OCI-LY1 (cell line): ENCODE measurements around the gene WDR31.

ENCODE experiments used
- H2AFZ ChIP-seq: fragments of 200-600 bp; sonication (generic), shearing (Covaris generic); 2 replicates; pipeline ENCODE4 v1.6.0; 2014; ENCODE audit warnings: antibody characterized with exemption, mild to moderate bottlenecking, low read length
- H3F3A ChIP-seq: fragments of 200-600 bp; sonication (generic), shearing (Covaris generic); 2 replicates; pipeline ENCODE4 v1.6.0; 2014; ENCODE audit warnings: mild to moderate bottlenecking, antibody characterized with exemption, low read length, moderate library complexity; ENCODE audit not compliant: insufficient read depth
- H3K27ac ChIP-seq: fragments of 200-600 bp; sonication (generic); 2 replicates; pipeline ENCODE4 v1.5.1; 2014; ENCODE audit warnings: low read length, mixed run types, mild to moderate bottlenecking, low read depth; ENCODE audit not compliant: poor library complexity, severe bottlenecking
- H3K27me3 ChIP-seq: fragments of 200-600 bp; sonication (generic); 2 replicates; pipeline ENCODE4 v1.6.0; 2014; ENCODE audit warnings: antibody characterized with exemption, mild to moderate bottlenecking, low read length, moderate library complexity; ENCODE audit not compliant: insufficient read depth
- H3K36me3 ChIP-seq: fragments of 200-600 bp; sonication (generic); 2 replicates; pipeline ENCODE4 v1.6.1; 2014; ENCODE audit warnings: mild to moderate bottlenecking, antibody characterized with exemption, low read length, moderate library complexity, mixed read lengths; ENCODE audit not compliant: insufficient read depth
- H3K4me1 ChIP-seq: fragments of 200-600 bp; sonication (generic); 2 replicates; pipeline ENCODE4 v1.5.1; 2014; ENCODE audit warnings: mild to moderate bottlenecking, low read length, moderate library complexity; ENCODE audit not compliant: insufficient read depth, severe bottlenecking
- H3K4me2 ChIP-seq: fragments of 200-600 bp; sonication (generic), shearing (Covaris generic); 2 replicates; pipeline ENCODE4 v1.6.1; 2014; ENCODE audit warnings: low read length
- H3K4me3 ChIP-seq: fragments of 200-600 bp; sonication (generic); 2 replicates; pipeline ENCODE4 v1.5.1; 2014; ENCODE audit warnings: low read length, low read depth, mild to moderate bottlenecking, mixed read lengths; ENCODE audit not compliant: poor library complexity, severe bottlenecking
- H3K79me2 ChIP-seq: fragments of 200-600 bp; shearing (Covaris generic); 2 replicates; pipeline ENCODE4 v1.6.1; 2016; ENCODE audit warnings: mixed run types, low read length, mixed read lengths; ENCODE audit not compliant: insufficient read depth
- H3K9ac ChIP-seq: fragments of 200-600 bp; sonication (generic), shearing (Covaris generic); 2 replicates; pipeline ENCODE4 v1.6.1; 2014; ENCODE audit warnings: mild to moderate bottlenecking, low read length, mixed read lengths
- H3K9me2 ChIP-seq: fragments of 200-600 bp; sonication (generic), shearing (Covaris generic); 2 replicates; pipeline ENCODE4 v1.6.1; 2014; ENCODE audit warnings: low read depth, mild to moderate bottlenecking, low read length, mixed read lengths
- H3K9me3 ChIP-seq: fragments of 200-600 bp; shearing (Covaris generic); 2 replicates; pipeline ENCODE4 v1.6.1; 2014; ENCODE audit warnings: low read length, mixed read lengths
- H4K20me1 ChIP-seq: fragments of 200-600 bp; sonication (generic), shearing (Covaris generic); 2 replicates; pipeline ENCODE4 v1.6.0; 2016; ENCODE audit warnings: mild to moderate bottlenecking, low read length; ENCODE audit not compliant: insufficient read depth
- EZH2 ChIP-seq: fragments of 200-600 bp; sonication (generic), shearing (Covaris generic); IDR thresholded peaks from 2 replicates; pipeline ENCODE4 v1.8.0; 2017; ENCODE audit warnings: borderline replicate concordance, mixed run types, mild to moderate bottlenecking, antibody characterized with exemption, low read length, moderate library complexity, mixed read lengths
- TF ChIP-seq, protein P1 (sequence below): fragments of 200-600 bp; sonication (generic), shearing (Covaris generic); IDR thresholded peaks from 2 replicates; pipeline ENCODE4 v1.5.1; 2017; ENCODE audit warnings: mild to moderate bottlenecking, antibody characterized with exemption, low read length, moderate library complexity, mixed read lengths

The WDR31 gene

DNA sequence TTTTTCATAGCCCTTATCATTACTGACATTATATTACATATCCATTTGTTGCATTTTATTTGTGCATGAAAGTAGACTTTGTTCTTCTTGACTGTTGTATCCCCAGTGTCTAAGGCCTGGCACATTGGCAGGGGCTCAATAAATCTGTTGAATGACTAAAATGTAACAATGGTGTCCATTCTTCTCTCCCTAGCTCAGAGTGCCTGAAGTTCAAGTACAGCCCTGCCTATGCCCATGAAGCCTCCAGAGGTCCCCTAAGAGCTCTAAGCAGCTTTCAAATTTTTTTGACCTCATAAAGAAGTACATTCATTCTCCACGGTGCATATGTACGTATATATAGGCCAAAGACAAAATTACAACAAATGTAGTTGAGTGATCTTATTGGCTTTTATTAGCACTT lies 5.1 kb upstream of the WDR31 start:
- no peaks in the 10 kb centered on the region for H3K27me3 ChIP-seq
- H3K4me3 ChIP-seq: no peak overlapping the region
- no peak overlapping the region for H3K9ac ChIP-seq
- H3F3A ChIP-seq: 0 out of 2 replicates have a peak, but pooled peaks cover 7% of the 10 kb centered on the region
- no peaks in the 10 kb centered on the region for H3K9me2 ChIP-seq
- no peak overlapping the region for H2AFZ ChIP-seq
- H3K4me1 ChIP-seq: peaks cover 49% of the 10 kb centered on the region
- H3K79me2 ChIP-seq: no peaks in the 10 kb centered on the region
- H3K27ac ChIP-seq: peak overlapping the region; percentile 28
- H4K20me1 ChIP-seq: no peaks in the 10 kb centered on the region
- TF ChIP-seq, protein P1, sequence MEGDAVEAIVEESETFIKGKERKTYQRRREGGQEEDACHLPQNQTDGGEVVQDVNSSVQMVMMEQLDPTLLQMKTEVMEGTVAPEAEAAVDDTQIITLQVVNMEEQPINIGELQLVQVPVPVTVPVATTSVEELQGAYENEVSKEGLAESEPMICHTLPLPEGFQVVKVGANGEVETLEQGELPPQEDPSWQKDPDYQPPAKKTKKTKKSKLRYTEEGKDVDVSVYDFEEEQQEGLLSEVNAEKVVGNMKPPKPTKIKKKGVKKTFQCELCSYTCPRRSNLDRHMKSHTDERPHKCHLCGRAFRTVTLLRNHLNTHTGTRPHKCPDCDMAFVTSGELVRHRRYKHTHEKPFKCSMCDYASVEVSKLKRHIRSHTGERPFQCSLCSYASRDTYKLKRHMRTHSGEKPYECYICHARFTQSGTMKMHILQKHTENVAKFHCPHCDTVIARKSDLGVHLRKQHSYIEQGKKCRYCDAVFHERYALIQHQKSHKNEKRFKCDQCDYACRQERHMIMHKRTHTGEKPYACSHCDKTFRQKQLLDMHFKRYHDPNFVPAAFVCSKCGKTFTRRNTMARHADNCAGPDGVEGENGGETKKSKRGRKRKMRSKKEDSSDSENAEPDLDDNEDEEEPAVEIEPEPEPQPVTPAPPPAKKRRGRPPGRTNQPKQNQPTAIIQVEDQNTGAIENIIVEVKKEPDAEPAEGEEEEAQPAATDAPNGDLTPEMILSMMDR: no peak
- no peak for TF ChIP-seq EZH2
- H3K4me2 ChIP-seq: no peak overlapping the region
- H3K36me3 ChIP-seq: no peaks in the 10 kb centered on the region
- H3K9me3 ChIP-seq: no peaks in the 10 kb centered on the region

DNA sequence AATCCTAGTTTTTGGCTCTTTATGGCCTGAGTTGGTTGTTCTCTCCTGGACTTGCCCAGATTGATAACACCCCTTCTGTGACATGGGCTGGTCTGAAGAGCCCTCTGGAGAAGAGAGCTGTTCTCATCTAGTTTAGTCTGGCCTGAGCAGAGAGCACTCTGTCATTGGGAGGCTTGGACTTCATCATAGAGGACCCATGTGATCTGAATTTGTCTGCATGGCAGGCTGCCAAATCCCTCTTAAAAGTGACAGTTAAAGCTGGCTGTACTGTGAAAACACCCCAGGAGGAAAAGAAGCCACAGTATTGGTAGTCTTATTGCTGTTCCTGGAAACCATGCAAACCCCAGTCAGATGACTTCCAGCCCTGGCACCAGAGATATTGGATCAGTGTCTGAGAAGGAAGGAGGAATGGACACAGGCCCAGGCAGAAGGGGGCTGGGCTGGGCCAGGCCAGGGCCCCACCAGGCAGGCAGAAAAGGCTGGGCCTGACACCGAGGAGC lies 3.7 kb upstream of the WDR31 start:
- Histone ChIP-seq H3K9me2 (no peaks in the 10 kb centered on the region), H3K4me2 (peak overlapping the region; percentile 27; the same call in 1 of the 2 replicates), H3K27ac (peak overlapping the region; percentile 69), H3K27me3 (peaks cover 4% of the 10 kb centered on the region; the same call in 1 of the 2 replicates), H3F3A (0 out of 2 replicates have a peak, but pooled peaks cover 7% of the 10 kb centered on the region), H3K36me3 (no peaks in the 10 kb centered on the region), H3K9ac (peak overlapping the region; percentile 9; the same call in 1 of the 2 replicates), H3K4me3 (no peak overlapping the region), H3K79me2 (no peaks in the 10 kb centered on the region), H3K4me1 (peaks cover 48% of the 10 kb centered on the region), H3K9me3 (no peaks in the 10 kb centered on the region), H4K20me1 (no peaks in the 10 kb centered on the region), H2AFZ (peak overlapping the region; percentile 60; the same call in 1 of the 2 replicates)
- no peak for TF ChIP-seq EZH2
- TF ChIP-seq, protein P1: no peak

DNA sequence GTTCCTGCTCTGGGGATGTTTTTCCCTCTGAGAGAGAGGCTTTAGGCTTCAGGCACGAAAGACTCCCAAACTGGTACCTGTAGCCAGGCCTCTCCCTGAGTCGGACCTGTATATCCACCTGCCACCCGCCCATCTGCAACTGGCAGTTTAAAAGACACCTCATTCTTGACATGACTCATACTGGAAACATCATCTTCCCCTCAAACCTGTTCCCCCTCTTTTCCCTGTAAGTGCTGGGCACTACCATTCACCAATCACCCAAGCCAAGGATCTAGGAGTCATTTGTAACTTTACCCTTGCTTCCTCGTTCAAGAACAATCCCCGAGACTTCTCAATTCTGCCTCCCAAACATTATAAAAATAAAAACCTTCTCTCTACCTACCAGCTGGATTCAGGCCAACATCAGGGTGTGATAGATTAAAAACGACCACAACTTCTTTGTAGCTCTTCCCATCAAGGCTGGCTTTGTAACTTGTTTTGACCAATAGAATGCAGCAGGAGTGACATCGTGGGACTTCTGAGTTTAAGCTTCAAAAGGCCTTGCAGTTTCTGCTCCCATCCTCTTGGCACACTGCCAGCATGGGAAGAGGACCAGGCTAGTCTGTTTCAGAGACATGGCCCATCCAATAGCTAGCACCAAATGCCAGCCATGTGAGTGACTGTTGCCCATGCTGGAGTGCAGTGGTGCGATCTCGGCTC lies 1.8 kb upstream of the WDR31 start:
- no peaks in the 10 kb centered on the region for H3K9me2 ChIP-seq
- H3K9ac ChIP-seq: no peak overlapping the region
- 0 out of 2 replicates have a peak, but pooled peaks cover 7% of the 10 kb centered on the region for H3F3A ChIP-seq
- H3K9me3 ChIP-seq: no peaks in the 10 kb centered on the region
- peak overlapping the region; percentile 23 for H3K27ac ChIP-seq
- peaks cover 4% of the 10 kb centered on the region; the same call in 1 of the 2 replicates for H3K27me3 ChIP-seq
- no peak overlapping the region for H3K4me2 ChIP-seq
- no peaks in the 10 kb centered on the region for H3K36me3 ChIP-seq
- no peaks in the 10 kb centered on the region for H3K79me2 ChIP-seq
- H2AFZ ChIP-seq: peak overlapping the region; percentile 71; the same call in 1 of the 2 replicates
- H3K4me1 ChIP-seq: peaks cover 40% of the 10 kb centered on the region
- no peaks in the 10 kb centered on the region for H4K20me1 ChIP-seq
- no peak overlapping the region for H3K4me3 ChIP-seq
- TF ChIP-seq, protein P1: no peak
- TF ChIP-seq EZH2: no peak
